Peyer's patch (tissue), 4 donors: ENCODE measurements around the gene VPS13A. TPM values are rescaled to one million over a fixed set of nuclear protein-coding genes. Genes with fewer than 3 reads are reported as not detected.
"Not testable (repeated sequence)": the region's sequence is repeated elsewhere in the genome, so short reads cannot be mapped to it uniquely, and the experiment has no call there.

Source experiments
- DNase-seq, 3 donors: peaks; one replicate each; pipeline ENCODE4 v3.0.0-alpha.2; 2017 to 2019
- H3K27ac ChIP-seq, 4 donors: fragments of 200-600 bp; sonication (generic); one replicate each; pipeline ENCODE4 v1.5.1; 2016 to 2019
- H3K27me3 ChIP-seq, 2 donors: fragments of 200-600 bp; sonication (generic); one replicate each; pipeline ENCODE4 v1.5.1; 2019
- H3K36me3 ChIP-seq, 3 donors: fragments of 200-600 bp; sonication (generic); one replicate each; pipeline ENCODE4 v1.5.1; 2016 to 2019
- H3K4me1 ChIP-seq, 4 donors: fragments of 200-600 bp; sonication (generic); one replicate each; pipeline ENCODE4 v1.5.1; 2016 to 2019
- H3K4me3 ChIP-seq, 4 donors: fragments of 200-600 bp; sonication (generic); 1 replicate in 3 of 4; 2 replicates in 1 of 4; pipeline ENCODE4 v1.5.1; 2016 to 2019; ENCODE audit warnings: mild to moderate bottlenecking in 1 of 4
- H3K9me3 ChIP-seq, 4 donors: fragments of 200-600 bp; sonication (generic); one replicate each; pipeline ENCODE4 v1.5.1; 2016 to 2019; ENCODE audit warnings: mild to moderate bottlenecking in 1 of 4
- POLR2A ChIP-seq, 2 donors: fragments of 450-650 bp; IDR thresholded peaks; one replicate each; pipeline ENCODE4 v1.5.1; 2017; ENCODE audit warnings: antibody characterized with exemption in 2 of 2, mild to moderate bottlenecking in 2 of 2, moderate library complexity in 2 of 2
- total RNA-seq, 4 donors: library from RNA; depleted of rRNA; stranded (reverse); fragments of >200 nt; gene quantifications; one replicate each; pipeline ENCODE4 v1.1.0, GENCODE V29; 2016
- TF ChIP-seq, protein P1 (sequence below), 6 experiments: fragments of 450-650 bp in 4 of 6; fragments of 200-600 bp in 2 of 6; sonication (generic) in 1 of 6; IDR thresholded peaks; one replicate each; pipeline ENCODE4 v1.5.1; 2017 to 2019; ENCODE audit warnings: antibody characterized with exemption in 6 of 6, mild to moderate bottlenecking in 3 of 6, moderate library complexity in 1 of 6

VPS13A gene
- total RNA-seq, 4 donors from 2014 or later = 81.7 to 197 (median 169) TPM

DNA sequence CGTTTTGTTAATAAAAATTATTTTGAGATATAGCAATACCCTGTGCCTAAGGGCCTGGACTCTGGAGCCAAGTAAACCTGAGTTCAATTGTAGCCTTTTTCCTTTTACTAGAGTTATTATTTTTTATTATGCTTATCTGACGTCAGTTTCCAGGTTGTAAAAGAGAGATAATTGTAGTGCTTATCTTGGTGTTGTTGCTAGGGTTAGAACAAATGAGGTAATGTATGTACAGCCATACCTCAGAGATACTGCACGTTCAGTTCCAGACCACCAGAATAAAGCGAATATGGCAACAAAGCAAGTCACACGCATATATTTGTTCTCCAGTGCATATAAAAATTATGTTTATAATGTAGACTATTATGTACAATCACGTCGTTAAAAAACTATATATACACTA is 215.0 kb downstream of the VPS13A start:
- peaks cover 0 to 28% (median 7%) of the 10 kb centered on the region in 4 donors for H3K4me1 ChIP-seq
- H3K36me3 ChIP-seq = no peaks in the 10 kb centered on the region
- H3K4me3 ChIP-seq = no peak overlapping the region
- DNase-seq = no peak
- peak overlapping the region in 2 of 4 donors; percentile 76 to 89 for H3K27ac ChIP-seq
- TF ChIP-seq POLR2A (IDR thresholded peaks at IDR 0.05) = no peak
- TF ChIP-seq, protein P1, sequence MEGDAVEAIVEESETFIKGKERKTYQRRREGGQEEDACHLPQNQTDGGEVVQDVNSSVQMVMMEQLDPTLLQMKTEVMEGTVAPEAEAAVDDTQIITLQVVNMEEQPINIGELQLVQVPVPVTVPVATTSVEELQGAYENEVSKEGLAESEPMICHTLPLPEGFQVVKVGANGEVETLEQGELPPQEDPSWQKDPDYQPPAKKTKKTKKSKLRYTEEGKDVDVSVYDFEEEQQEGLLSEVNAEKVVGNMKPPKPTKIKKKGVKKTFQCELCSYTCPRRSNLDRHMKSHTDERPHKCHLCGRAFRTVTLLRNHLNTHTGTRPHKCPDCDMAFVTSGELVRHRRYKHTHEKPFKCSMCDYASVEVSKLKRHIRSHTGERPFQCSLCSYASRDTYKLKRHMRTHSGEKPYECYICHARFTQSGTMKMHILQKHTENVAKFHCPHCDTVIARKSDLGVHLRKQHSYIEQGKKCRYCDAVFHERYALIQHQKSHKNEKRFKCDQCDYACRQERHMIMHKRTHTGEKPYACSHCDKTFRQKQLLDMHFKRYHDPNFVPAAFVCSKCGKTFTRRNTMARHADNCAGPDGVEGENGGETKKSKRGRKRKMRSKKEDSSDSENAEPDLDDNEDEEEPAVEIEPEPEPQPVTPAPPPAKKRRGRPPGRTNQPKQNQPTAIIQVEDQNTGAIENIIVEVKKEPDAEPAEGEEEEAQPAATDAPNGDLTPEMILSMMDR (IDR thresholded peaks at IDR 0.05) = peak in 2 of 6 experiments; percentile 17 to 31
- no peaks in the 10 kb centered on the region for H3K9me3 ChIP-seq
- no peaks in the 10 kb centered on the region for H3K27me3 ChIP-seq

DNA sequence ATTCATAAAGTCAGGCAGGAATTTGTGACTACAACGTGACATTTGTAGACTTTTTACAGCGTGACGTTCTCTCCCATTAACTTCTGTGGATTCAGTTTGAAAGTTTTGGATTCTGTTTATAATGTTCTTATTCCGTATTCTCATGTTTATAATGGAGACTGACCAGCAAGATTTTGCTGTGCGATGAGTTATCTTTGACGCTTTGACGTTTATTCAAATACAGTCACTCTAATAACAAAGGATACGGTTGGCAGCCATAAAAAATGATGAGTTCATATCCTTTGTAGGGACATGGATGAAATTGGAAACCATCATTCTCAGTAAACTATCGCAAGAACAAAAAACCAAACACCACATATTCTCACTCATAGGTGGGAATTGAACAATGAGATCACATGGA is 221.2 kb downstream of the VPS13A start:
- peaks cover 0 to 16% (median 3%) of the 10 kb centered on the region in 4 donors for H3K4me1 ChIP-seq
- not testable (repeated sequence) for H3K4me3 ChIP-seq, H3K27me3 ChIP-seq, H3K27ac ChIP-seq, H3K36me3 ChIP-seq, H3K9me3 ChIP-seq, DNase-seq

DNA sequence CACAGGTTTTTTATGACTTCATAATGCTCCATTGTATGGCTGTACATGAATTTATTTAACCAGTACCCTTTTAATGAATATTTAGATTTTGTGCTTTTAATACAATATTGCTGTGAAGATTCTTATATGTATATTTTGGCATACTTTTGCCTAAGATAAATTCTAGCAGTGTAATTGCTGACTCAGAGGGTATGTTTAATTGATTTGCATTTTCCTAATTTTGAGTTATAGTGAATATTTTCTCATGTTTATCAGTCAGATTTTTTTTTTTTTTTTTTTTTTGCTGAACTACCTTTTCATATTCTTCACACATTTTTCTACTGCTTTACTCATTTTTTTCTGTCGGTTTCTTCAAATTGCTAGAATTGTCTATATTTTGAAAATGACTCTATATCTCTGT is 222.6 kb downstream of the VPS13A start:
- TF ChIP-seq, protein P1 (IDR thresholded peaks at IDR 0.05) = no peak
- no peak for TF ChIP-seq POLR2A (IDR thresholded peaks at IDR 0.05)
- no peaks in the 10 kb centered on the region for H3K27me3 ChIP-seq
- no peak for DNase-seq
- H3K4me3 ChIP-seq = no peak overlapping the region
- H3K27ac ChIP-seq = no peak overlapping the region
- H3K4me1 ChIP-seq = peaks cover 0 to 3% (median 0%) of the 10 kb centered on the region in 4 donors
- peaks cover 0 to 5% (median 0%) of the 10 kb centered on the region in 3 donors for H3K36me3 ChIP-seq
- no peaks in the 10 kb centered on the region for H3K9me3 ChIP-seq

DNA sequence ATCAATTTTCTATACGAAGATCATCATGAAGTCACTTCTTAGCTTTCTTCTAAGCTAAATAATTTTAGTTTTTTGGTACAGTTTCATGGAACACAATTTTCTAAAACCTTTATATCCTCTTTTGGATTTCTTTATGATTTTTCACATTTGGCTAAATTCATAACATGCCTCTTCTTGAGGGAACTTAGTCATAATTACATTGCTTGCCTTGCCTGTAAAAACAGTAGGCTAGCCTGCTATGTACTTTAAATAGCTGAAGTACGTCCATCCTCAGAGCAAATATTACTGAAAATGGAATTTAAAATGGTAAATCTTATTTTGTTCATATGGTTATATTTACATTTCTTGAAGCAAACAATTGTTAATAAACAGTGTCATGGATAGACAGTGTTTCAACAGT is 225.0 kb downstream of the VPS13A start:
- Histone ChIP-seq H3K9me3 (no peaks in the 10 kb centered on the region), H3K36me3 (peaks cover 0 to 19% (median 0%) of the 10 kb centered on the region in 3 donors), H3K4me3 (no peak overlapping the region), H3K27me3 (no peaks in the 10 kb centered on the region), H3K27ac (no peak overlapping the region), H3K4me1 (no peaks in the 10 kb centered on the region)
- no peak for DNase-seq
- TF ChIP-seq, protein P1 (IDR thresholded peaks at IDR 0.05) = no peak
- no peak for TF ChIP-seq POLR2A (IDR thresholded peaks at IDR 0.05)

DNA sequence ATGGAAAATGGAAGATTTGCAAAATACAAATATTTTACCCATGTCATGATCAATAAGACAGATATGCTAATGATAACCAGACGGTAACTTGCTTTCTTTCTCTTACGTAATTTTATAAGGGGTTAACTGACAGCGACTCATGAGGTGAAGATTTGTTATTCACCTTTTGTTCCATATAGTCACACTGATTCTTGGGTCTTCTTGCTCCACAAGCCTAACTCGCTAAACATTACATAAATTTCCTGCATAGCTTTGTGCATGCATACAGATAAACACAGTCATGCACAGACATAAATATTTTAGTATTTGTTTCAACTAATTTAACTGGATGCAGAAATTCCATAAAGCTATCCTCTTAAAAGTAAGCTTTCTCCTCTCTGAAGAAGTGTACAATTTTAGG is 225.9 kb downstream of the VPS13A start:
- no peaks in the 10 kb centered on the region for H3K4me1 ChIP-seq
- H3K27ac ChIP-seq = no peak overlapping the region
- H3K4me3 ChIP-seq = no peak overlapping the region
- TF ChIP-seq, protein P1 (IDR thresholded peaks at IDR 0.05) = no peak
- no peak for TF ChIP-seq POLR2A (IDR thresholded peaks at IDR 0.05)
- H3K9me3 ChIP-seq = no peaks in the 10 kb centered on the region
- H3K27me3 ChIP-seq = no peaks in the 10 kb centered on the region
- H3K36me3 ChIP-seq = peaks cover 0 to 29% (median 0%) of the 10 kb centered on the region in 3 donors
- no peak for DNase-seq

DNA sequence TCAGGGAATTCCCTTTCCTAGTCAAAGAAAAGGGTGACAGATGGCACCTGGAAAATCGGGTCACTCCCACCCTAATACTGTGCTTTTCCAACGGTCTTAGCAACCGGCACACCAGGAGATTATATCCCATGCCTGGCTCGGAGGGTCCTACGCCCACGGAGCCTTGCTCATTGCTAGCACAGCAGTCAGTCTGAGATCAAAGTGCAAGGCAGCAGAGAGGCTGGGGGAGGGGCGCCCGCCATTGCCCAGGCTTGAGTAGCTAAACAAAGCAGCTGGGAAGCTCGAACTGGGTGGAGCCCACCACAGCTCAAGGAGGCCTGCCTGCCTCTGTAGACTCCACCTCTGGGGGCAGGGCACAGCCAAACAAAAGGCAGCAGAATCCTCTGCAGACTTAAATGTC is 231.2 kb downstream of the VPS13A start:
- not testable (repeated sequence) for H3K4me3 ChIP-seq, H3K27ac ChIP-seq, H3K4me1 ChIP-seq, H3K27me3 ChIP-seq, DNase-seq, H3K9me3 ChIP-seq
- peaks cover 0 to 35% (median 0%) of the 10 kb centered on the region in 3 donors for H3K36me3 ChIP-seq

DNA sequence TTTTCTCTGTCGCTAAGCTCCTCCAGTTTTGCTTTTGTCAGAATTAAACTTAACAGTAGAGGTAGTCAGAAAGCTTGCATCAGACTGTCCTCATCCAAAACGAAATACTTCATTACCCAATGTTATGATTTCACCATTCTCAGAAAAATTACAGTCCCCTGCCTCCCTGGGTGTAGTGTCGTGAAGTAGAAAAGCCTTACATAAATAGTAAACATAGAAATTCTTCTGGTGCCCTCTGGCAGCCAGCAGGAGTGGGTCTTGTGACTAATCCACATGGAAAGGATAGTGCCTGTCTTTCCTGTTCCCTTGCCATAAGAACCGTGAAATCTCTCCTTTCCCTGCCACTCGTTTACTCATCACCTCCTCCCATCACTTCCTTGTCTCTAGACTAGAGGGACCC is 240.2 kb downstream of the VPS13A start:
- TF ChIP-seq, protein P1 (IDR thresholded peaks at IDR 0.05) = no peak
- no peak for TF ChIP-seq POLR2A (IDR thresholded peaks at IDR 0.05)

More for the DNA sequence above, 240.2 kb downstream of the VPS13A start:
- H3K27me3 ChIP-seq = no peaks in the 10 kb centered on the region
- no peak overlapping the region for H3K4me3 ChIP-seq
- H3K36me3 ChIP-seq = no peaks in the 10 kb centered on the region
- H3K9me3 ChIP-seq = no peaks in the 10 kb centered on the region
- no peak for DNase-seq
- H3K27ac ChIP-seq = no peak overlapping the region
- H3K4me1 ChIP-seq = no peaks in the 10 kb centered on the region
